T-helper 2 cell treated with Interferon-gamma antibody and Interleukin-4, amounts not matched to agents 100 ng/mL and 5 ng/mL, for 36 hours (primary cell): ENCODE measurements around the gene HMX1. TPM values are rescaled to one million over a fixed set of nuclear protein-coding genes. Genes with fewer than 3 reads are reported as not detected.

Experiments used
- intact Hi-C: fragments of 100-400 bp; cut with micrococcal nuclease; formaldehyde crosslinking; loops from one replicate; pipeline ENCODE4 v1.15.1; 2023
- total RNA-seq: library from RNA; stranded (reverse); gene quantifications from 2 replicates; pipeline ENCODE4 v1.2.3, GENCODE V29; 2022

Gene HMX1
- total RNA-seq, 1 donor from 2014 or later: not detected

DNA sequence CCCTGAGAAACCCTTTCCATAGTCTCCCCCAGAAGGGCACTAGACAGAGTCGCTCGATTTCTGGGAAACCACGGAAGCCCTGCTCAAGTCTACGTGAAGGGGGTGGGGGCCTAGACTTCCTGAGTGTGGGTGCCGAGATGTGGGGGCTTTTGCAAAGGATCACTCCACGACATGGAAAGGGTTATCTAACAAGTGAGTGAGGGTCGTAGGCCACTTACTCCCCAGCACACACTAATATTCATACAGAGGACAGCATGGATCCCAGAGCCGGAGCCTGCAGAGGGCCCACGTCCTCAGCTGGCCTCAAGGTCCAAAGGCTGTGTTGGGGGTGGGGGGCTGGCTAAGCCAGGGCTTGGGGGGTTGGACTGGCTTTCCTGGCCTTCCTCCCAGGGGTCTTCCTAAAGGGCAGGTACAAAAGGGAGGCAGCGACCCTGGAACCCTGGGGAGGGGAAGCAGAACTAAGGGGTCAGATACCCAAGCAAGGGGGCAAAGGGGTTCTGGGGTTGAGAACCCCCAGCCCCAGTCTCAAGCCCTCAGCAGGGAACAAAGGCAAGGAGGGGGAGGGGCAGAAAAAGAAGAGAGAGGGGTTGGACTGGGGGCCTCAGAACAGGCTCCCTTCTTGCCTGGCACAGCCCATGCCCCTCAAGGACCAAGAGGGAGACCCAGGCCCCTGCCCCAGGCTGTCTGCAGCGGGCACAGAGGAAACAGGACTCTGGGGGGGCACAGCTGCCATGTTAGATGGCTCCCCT lies 1.6 kb downstream of the HMX1 start:
- intact Hi-C loops: no loop called here

DNA sequence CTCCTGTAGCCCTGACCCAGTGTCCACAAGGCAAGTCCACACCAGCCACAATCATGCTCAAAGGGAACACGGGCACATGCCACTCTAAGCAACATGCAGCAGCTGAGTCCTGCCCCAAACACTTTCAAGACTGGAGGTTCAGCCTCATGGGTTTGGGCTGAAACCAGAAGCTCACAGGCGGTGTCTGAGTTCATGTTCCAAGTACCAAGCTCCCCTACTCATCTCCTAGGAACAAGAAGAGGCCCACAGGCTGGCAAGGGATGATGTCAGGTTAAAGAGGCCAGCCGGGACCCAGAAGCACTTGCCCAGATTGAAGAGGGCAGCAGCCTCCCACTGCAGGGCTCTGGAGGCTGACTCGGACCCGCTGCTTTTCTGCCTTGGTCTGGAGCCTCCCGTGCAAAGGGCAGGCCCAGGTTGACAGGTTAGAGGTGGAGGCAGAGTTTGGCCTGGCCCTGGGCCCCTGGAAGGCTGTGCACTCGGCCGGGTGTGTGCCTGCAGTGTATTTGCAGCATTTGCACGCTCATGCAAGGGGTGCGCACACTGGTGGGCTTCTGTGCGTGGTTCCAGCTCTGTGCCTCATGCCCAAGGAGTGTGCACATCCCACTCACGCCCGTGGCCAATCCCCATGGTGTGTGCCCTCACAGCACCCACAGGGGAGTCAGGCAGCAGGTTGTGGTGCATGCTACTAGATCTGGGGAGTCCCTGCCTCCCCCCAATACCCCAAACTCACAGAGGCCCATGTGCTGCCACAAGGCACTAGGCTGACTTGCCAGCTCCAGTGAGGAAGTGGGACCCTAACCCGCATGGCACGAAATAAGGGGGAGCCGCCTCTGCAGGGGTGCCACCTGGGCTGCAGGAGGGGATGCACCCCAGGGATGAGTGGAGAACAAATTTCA lies 2.4 kb downstream of the HMX1 start:
- intact Hi-C loops: no loop called here

DNA sequence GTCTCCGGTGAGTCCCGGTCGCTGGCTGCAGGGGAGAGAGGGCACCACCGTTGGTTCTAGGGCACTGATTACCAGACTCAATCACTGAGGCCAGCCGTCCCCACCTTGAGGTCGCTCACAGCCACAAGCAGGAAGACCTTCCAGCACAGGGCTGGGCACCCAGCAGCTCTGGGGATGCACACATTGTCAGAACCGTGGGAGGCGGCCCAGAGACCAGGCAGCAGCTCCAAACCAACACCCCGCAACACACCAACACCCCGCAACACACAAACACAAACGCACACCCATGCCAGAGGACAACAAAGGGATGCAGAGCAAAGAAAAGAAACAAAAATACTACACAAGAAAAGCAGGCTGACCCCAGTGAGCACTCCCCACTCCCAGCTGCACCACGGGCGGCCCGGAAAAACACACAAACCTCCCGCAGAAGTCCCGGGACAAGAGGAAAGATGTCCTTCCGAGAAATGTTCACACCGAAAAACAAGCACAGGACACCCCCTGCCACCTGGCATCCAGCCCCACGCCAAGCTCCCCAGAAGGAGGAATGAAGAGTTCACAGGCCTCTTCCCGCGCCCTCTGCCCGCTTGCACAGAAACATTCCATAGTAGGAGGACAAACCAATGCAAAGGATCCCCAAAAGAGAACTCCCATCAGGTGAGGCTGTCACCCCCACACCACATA lies 3.2 kb downstream of the HMX1 start:
- intact Hi-C loops: no loop called here

DNA sequence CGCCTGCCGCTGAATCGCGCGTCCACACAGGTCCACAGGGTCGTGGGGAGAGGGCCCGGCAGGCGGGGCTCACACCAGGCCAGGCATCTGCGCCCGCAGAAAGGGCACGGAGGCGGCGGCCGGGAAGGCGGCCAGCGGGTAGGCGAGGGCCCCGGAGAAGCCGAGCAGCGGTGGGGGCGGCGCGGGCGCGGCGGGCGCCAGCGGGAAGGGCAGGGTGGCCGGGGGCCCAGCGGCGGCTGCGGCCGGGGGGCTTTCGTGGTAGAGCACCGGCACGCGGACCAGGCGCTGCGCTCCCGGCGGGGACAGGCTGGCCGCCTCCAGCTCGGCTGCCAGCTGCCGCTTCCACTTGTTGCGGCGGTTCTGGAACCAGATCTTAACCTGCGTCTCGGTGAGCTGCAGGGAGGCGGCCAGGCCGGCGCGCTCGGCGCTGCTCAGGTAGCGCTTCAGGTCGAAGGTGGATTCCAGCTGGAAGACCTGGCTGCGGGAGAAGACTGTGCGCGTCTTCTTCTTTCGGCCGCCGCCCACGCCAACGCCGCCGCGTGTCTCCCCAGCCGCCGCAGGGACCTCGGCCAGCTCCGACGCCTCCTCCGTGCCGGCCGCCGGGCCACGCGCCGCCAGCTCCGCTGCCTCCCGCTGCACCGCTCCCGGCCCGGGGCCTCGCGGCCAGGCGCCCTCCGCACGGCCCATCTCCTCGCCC lies 3.9 kb downstream of the HMX1 start:
- intact Hi-C loops: no loop called here

DNA sequence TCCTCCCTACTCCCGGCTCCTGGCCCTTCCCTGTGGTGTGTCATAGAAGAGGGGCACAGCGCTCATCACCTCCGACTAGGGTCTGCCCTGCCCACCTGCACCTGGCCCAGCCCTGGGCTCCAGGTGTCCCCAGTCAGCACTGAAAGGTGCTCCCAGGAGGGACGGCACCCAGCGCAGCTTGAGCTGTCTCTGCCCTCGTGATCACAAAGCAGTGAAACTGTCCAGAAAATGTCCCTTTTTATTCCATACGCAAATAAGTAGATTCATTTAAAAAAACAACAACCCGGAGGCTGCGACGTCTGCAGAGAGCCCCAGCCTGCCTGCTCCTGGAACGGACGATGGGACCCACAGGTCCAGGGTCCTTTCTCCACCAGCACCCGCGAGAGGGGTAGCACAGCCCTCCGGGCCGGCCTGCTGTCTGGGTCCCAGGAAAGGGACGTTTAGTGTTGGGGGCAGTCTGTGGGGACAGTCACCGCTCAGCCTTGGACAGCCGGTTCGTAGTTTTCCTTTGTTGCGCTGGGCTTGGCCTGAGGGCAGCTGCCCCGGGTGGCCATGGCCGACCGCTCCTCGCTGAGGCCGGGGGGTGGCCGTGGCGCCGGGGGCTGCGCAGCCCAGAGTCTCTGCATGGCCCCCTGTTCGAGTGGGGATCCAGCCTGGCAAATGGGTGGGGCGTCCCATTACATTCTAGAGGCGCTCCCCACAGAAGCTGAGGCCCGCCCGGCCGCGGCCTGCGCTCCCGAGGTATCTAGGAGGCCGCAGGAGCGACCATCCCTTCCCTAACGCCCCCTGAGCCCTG lies 4.6 kb downstream of the HMX1 start:
- intact Hi-C loops: no loop called here

DNA sequence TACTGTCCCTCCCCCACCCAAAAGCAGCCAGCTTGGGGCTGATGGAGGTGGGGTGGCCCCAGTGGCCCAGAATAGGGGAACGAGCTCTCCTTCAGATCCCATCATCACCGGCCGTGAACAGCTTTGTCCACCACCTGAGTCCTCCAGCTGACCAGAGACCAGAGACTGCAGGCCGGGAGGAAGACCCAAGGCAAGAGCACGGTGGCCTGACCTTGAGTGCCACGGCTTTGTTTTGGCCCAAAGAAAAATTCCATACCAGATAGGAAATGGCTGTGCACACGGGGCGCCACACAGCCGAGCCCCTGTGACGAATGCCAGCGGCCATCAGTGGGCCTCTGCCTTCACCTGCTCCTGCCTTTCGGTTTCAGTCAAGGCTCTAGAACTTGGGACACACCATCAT lies 5.2 kb downstream of the HMX1 start:
- intact Hi-C loops: no loop called here

DNA sequence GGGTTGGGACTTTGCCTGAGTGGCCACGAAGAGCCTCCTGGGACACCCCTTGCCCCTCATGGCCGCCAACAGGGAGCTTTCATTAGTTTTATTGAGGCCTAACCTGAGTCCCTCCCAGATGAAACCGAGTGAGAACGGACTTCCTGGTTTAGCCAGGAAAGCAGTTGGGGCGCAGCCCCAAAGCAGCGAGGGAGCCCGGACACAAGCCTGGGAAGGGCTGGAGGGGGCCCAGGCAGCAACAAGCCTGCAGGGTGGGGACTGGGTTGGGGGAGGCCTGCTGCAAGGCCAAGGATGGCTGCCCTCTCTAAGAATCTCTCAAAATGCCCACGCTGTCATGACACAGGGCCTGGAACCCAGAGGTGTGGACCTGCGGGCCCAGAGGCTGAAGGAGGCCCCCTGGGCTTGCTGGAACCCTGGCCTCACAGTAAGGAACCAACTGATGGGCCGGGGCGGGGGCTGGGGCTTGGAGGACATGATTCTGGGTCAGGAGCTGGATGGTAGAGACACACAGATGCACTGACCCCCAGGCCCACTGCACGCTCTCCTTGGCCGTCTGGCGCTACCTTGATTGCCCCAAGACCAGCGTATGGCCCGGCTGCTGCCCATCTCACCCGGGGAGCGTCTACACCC lies 5.8 kb downstream of the HMX1 start:
- intact Hi-C loops: no loop called here

DNA sequence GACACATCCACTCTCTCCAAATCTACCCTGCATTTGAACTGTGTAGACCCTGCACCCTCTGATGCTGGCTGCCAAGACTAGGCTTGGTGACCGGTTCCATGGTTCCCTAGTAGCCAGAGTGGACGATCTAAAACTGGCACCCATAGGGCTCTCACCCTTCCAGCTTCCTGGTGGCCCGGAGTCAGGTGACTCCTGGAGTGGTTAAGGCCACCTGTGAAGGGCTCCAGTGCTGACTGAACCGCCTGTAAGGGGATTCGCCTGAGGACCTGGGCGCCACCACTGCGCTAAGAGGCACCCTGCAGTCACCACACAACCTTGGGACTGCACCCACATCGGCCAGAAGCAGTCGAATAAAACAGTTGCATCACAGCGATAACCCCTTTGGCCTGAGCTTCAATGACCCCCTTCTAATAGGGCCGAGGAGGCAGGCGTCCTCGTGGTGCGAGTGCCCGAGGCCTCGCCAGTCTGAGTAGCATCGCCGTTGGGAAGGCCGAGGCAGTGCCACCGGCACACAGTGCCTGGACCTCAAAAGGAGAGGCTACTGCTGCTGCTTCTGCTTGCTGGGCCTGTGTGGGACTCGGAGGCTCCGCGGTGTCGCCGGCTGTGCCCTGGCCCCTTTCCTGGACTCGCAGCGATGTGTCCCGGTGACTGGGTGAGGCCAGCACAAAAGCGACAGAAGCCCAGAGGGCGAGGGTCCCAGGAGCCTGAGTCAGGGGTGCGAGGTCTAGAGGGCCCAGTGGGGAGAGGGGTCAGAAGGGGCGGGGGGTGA lies 6.5 kb downstream of the HMX1 start:
- intact Hi-C loops: no loop called here

DNA sequence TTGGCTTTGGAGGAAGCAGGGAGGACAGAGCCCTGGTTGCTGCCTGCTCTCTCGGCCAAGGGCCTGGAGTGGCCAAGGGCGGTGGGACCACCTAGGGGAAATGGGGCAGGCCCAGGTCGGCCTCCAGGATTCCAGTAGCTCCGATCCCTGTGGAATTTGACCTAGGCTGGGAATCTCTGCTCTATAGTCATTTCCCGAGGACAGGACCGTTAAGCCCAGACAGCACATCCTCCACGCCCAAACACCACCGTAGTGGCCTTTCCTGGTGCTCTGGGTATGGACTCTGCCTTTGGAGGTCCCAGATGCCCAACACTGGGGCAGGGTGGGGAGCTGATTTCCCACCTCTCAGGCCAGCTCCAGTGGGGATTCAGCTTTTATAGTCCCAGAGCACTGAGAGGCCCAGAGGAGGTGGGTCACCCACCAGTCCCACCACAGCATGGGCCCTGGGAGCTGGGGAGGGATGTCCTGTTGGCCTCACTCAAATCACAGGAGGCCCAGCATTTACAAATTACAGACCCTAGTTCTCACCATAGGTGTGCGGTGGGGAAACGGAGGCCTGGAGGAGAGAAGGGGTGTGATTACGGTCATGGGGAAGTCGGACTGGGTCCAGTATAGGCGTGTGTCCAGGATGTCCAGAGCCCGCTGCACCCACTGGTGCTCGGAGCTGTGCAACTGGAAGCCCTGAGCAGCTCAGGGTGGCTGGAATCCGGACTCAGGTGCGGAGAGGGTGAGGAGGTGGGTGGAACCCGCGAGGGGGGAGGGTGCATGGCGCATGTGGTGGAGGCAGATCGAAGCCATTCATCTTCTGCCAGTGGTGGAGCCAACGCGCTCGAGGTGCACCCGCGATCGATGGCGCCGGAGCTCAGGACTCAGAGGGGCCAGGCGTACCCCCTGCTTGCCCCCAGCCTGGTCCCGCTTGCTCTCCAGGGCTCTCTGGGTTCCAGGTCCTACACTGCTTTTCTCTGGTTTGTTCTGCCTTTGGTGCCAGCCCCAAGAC lies 7.7 kb downstream of the HMX1 start:
- intact Hi-C loops: no loop called here

DNA sequence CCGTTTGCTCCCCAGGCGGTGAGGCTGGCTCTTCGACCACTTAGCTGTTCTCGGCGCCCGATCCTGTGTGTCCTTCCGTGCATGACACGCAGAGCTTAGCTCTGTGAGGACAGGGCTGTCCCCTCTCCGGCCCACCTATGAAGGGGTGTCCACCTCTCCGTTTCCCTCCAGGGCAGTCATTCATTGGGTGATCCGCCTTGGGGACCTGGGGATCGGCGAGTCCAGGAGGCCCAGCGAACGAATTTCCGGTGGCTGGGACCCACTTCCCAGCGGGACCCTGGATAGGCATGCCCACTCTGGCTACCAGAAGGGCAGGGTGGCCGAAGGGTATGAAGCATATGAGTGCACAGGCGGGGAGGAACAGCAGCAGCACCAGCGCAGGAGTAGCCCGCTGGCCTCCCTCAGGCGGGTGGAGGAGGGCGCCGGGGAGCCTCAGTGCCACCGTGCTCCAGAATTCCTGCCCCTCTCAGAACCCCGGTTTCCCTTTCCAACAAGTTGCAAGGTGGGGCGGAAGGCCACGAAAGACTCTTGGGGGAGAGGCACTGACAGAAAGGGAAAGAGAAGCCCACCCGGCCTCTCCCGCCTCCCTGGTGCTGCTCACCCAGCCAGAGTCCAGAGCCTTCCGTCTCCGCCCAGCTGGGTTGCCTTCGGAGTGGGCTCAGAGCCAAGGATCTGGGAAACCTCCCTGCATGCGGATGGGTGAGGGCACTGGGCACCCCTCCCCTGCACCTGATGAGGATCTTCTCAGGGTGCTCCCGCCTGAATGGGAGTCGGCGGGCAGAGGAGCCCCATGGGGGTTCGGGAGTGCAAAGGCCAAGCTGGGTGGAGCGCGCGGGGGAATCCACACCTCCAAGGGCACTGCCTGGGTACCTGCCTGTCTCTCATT lies 8.6 kb downstream of the HMX1 start:
- intact Hi-C loops: no loop called here

DNA sequence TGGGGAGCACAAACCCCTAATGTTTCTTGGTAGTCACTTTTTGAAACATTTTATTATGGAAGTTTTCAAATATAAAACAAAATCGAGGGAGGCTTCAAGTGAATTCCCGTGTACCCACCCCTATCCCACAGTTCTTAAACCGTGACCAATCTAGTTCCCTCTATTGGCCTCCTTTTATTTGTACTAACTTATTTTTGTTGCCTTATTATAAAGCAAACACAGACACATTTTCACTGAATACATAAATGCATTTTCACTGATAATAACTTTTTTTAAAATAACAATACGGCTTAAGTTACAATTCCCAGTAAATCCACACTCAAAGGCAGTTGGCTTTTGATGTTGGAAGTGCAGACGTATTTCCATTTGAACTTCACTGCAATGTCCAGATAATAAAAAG lies 9.3 kb downstream of the HMX1 start:
- intact Hi-C loops: no loop called here

DNA sequence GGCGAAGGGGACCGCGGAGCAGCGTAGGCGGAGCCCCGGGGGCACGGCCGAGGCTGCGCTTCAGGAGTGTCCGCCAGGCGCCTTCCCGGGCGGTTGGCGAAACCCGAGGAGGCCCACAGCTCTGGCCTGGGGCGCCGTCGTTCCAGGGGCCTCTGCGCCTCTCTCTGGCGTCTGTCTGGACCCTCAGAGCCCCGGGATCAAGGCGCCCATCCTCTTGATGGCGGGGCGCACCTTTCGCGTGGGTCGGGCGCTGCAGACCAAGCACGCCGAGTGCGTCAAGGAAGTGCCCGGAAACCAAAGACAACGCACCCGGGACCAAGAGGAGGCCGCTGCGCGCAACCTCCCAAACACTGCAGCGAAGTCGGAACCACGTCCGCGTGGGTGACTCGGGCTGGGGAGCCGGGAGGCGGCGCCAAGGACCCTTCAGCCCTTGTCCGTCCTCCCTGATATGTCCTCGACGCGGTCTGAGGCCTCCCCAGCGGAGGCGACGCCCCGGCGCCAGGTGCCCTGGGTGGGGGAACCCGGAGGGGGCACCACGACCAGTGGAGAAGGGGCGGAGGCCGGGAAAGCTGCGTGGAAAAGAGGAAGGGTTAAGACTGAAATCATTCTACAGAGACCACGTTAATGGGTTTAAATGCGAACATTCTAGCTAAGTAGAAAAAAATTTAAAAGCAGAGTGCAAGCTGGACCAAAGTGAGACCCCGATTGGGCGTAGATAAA lies 9.9 kb downstream of the HMX1 start:
- intact Hi-C loops: no loop called here

DNA sequence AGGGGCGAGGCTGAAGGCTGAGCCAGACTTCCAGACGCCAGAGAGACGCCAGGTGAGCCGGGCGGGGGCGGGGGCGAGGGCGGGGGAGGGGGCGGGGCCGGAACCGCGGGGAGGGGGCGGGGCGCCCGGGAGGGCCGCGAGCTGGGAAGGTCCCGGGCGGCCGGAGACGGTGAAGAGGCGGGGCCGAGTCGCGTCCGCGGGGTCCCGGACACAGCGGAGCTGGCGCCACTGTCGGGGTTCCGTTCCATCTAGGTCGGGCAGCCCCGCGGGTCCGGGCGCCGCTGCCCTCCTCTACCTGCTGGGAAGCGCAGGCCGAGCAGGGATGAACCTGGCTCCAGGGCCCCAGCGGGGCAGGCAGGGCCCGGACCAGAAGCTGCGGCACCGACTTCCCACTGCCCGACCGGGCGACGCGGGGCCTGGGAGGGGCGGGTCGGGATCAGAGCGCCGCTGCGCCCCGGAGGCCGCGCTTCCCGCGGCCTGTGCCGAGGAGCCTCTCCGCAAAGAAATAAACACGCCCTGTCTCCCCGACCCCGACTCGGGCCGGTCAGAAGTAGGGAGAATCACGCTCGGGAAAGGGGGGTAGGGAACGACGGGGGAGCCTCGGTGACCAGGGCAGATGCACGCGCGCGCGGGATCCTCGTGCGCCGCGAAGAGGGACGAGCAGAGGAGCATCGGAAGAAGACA lies 10.6 kb downstream of the HMX1 start:
- intact Hi-C loops: no loop called here

DNA sequence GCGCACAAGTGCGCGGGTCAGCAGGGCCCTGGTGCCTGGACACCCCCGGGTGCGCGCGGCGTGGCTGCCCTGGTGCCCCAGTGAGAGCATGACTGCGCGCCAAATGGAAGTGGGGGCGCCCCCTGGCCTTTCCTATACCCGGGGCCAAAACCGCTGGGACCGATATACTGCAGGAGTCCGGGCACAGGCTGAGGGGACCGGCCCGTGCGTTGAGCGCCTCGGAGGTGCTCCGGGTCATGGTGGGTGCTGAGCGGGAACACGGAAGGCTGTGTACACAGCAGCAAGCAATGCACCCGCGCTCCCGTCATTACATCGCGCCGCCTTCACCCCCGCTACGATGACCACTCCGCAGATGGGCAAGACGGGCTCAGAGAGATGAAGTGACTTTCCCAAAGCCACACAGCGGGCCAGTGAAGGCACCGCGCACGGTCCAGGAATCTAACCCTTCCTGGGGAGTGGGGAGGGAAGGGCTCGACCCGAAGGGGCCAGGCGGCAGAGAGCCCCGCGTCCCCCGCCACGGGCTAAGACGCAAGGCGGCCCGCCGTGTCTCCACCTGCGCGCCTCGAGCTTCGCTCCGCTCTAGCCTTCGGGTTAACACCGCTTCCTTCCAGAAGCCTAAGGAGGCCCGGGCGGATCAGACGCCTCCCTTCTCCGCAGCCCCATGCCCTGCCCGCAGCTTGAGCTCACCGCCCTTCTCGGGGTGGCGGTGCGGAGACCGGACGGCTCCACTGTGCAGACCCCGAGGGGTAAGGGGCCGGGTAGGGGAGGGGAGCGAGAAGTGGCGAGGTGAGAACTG lies 11.3 kb downstream of the HMX1 start:
- intact Hi-C loops: no loop called here

DNA sequence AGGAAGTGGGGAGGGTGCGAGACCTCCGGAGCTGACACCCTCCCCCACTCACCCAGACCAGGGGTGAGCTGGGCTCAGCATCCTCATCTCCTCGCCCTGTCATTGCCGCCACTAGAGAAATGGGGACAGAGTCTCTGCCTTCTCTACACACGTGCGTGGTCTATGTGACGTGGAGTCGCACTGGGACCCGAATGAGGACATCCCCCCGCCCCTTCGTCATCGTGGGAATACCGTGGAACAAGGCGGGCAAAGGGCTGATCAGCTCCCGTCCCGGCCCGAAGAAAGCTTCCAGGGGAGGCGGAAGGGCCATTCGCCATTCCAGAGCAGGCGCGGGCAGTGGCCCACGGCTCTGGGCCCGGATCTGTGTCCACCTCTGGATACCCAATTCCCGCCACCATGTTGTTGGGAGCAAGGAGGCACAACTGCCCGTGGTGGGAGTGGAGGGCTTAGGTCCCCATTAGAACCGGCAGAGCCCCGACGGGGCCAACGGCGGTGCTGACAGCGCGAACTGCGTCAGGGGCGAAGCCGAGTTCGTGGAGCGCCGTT lies 12.0 kb downstream of the HMX1 start:
- intact Hi-C loops: no loop called here
